Fibroblast of pulmonary artery (primary cell): ENCODE measurements around the gene TASP1.
"Not testable (repeated sequence)": the region's sequence is repeated elsewhere in the genome, so short reads cannot be mapped to it uniquely, and the experiment has no call there.

ENCODE experiments used
- DNase-seq: peaks from one replicate; pipeline ENCODE4 v3.0.0-alpha.2; 2010; ENCODE audit warnings: low read depth
- H3K4me3 ChIP-seq: replicated peaks from 2 replicates; pipeline ENCODE4 v1.5.1; 2011; ENCODE audit warnings: low read depth, mild to moderate bottlenecking, control low read depth, low read length, moderate library complexity
- TF ChIP-seq, protein P1 (sequence below): IDR thresholded peaks from 2 replicates; pipeline ENCODE4 v1.5.1; 2011; ENCODE audit warnings: mild to moderate bottlenecking, control low read depth, low read length, inconsistent platforms; ENCODE audit errors: missing control alignments

Gene TASP1

DNA sequence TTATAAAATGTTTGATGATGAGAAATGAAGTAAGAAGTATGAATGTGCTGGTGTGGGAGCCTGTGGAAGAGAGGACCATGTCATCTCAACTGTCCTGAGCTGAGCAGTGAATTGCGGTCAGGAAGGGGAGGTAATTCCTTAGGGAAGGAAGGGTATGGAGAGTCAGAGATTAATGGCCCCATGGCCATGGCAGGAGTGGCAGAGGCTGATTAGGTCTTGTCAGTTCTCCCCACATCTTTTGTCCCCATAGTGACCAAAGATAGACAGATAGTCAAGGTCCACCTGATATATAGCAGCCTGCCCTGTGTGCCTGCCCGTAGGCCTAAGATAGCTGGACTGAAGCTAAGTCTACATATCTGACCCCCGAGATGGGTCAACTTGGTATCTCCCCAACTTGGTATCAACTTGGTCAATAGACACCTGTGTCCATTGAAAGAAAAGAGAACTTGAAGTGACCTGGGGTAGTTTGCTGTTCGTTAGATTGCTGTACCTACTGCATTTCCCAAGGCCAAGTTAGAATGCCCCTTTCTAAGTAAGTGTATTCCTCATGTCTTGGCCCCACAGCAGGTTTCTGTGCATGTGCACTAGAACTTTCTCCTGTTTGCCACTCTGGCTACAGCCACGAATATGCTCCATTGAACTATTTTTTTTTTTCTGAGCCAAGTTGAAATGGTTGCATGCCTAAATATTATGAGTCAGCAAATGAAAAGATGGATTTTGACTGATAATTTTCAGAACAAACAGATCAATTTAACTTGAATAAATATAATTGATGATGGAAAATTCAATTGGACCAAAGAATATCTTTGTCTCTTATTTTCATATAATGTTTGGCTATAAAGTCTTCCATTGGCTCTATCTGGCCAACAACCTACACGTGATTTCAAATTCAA lies 274.2 kb downstream of the TASP1 start:
- TF ChIP-seq, protein P1, sequence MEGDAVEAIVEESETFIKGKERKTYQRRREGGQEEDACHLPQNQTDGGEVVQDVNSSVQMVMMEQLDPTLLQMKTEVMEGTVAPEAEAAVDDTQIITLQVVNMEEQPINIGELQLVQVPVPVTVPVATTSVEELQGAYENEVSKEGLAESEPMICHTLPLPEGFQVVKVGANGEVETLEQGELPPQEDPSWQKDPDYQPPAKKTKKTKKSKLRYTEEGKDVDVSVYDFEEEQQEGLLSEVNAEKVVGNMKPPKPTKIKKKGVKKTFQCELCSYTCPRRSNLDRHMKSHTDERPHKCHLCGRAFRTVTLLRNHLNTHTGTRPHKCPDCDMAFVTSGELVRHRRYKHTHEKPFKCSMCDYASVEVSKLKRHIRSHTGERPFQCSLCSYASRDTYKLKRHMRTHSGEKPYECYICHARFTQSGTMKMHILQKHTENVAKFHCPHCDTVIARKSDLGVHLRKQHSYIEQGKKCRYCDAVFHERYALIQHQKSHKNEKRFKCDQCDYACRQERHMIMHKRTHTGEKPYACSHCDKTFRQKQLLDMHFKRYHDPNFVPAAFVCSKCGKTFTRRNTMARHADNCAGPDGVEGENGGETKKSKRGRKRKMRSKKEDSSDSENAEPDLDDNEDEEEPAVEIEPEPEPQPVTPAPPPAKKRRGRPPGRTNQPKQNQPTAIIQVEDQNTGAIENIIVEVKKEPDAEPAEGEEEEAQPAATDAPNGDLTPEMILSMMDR: no peak
- no peak for DNase-seq
- no peak overlapping the region for H3K4me3 ChIP-seq

DNA sequence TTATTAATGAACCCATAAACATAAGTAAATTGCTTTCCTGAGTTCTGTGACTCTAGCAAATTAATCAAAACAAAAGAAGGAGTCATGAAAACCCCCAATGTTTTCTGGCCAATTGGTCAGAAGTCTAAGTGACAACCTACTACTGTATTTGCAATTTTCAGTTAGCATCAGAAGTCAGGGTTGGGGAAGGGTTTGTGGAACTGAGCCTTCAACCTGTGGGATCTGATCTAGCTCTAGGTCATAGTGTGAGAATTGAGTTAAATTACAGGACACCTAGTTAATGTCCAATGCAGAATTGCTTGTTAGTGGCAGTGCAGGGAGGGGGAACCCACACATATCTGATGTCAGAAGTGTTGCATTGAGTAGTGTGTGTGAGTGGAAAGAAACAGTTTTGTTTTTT lies 275.3 kb downstream of the TASP1 start:
- no peak overlapping the region for H3K4me3 ChIP-seq
- TF ChIP-seq, protein P1: no peak
- no peak for DNase-seq

DNA sequence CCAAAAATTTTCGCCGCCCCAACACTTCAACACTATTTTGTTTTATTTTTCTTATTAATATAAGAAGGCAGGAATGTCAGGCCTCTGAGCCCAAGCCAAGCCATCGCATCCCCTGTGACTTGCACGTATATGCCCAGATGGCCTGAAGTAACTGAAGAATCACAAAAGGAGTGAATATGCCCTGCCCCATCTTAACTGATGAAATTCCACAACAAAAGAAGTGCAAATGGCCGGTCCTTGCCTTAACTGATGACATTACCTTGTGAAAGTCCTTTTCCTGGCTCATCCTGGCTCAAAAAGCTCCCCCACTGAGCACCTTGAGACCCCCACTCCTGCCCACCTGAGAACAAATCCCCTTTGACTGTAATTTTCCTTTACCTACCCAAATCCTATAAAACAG lies 276.6 kb downstream of the TASP1 start:
- DNase-seq, H3K4me3 ChIP-seq: not testable (repeated sequence)

DNA sequence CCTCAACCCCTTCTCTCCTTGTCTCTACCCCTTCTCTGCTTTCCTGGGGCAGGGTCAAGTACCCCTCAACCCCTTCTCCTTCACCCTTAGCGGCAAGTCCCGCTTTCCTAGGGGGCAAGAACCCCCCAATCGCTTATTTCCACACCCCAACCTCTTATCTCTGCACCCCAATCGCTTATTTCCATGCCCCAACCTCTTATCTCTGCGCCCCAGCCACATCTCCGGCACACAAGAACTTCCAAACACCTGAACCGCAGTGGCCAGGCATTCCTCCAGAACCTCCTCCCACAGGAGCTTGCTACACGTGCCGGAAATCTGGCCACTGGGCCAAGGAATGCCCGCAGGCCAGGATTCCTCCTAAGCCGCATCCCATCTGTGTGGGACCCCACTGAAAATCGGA lies 279.8 kb downstream of the TASP1 start:
- not testable (repeated sequence) for H3K4me3 ChIP-seq, DNase-seq

DNA sequence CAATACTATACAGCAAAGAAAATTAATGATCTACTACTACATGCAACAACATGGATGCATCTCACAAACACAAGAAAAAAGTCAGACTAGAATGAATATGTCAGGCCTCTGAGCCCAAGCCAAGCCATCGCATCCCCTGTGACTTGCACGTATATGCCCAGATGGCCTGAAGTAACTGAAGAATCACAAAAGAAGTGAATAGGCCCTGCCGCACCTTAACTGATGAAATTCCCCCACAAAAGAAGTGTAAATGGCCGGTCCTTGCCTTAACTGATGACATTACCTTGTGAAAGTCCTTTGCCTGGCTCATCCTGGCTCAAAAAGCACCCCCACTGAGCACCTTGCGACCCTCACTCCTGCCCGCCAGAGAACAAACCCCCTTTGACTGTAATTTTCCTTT lies 280.9 kb downstream of the TASP1 start:
- DNase-seq: not testable (repeated sequence)

DNA sequence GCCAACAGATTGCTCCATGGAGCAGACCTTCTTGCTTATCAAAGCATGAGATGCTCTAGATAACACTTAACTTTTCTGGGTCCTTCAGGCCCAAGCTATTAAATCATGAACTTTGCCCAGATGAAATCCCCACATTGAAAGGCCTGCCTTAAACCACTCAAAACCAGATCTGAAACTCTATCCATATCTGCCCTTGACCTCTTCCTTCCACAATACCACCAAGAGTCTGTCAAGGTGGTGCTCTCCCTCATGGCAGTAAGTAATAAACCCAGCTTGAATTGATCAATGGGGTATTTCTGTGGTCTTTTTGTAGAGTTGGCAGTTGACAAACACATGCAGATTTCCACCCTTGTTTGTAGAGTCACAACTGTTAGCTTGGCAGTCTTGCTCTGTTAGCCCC lies 282.1 kb downstream of the TASP1 start:
- no peak for DNase-seq
- TF ChIP-seq, protein P1: no peak
- H3K4me3 ChIP-seq: no peak overlapping the region

More for the DNA sequence above, 280.9 kb downstream of the TASP1 start:
- not testable (repeated sequence) for H3K4me3 ChIP-seq

DNA sequence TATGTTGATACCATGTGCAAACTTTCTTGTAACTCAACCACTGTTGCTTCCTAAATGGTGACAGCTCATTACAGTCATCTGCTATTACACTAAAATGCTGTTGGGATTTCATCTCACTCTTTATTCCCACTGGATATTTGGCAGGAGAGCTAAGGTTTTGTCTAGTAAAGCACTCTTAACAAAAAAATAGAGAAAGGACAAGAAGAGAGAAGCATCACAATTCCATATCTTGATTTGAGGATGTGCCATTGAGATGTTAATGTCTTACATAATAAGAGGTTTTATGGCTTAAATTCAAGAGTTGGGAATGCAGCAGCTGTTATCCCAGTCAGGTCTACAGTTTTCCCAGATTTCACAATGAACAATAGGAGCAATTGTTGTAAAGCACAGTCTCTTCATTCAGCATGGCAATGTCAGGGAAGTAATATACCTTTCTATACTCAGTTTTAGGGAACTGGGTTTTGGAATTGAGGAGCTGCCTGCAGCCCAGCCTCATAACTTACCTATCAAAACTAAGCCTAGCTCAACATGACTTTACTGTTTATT lies 282.7 kb downstream of the TASP1 start:
- TF ChIP-seq, protein P1: no peak
- no peak overlapping the region for H3K4me3 ChIP-seq
- no peak for DNase-seq

DNA sequence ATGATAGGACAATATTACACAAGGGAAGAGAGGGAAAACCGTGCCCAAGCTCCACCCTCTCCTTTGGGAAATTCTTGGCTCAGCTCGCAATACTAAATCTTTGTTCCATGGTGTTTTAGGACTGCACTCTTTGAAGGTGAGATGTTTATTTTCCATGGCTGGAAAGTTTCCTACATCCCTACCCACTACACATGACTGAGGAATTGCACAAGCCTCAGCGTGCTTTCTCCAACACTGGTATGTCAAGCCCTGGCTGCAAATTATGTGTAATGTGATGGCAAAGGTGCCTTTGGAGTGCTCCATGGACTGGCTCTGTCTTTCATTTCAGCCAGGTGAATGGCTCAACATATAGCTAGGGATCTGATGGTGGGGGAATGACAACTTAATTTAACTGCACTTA lies 283.3 kb downstream of the TASP1 start:
- H3K4me3 ChIP-seq: no peak overlapping the region
- DNase-seq: no peak
- TF ChIP-seq, protein P1: no peak
